GM18870 (cell line): ENCODE results near the gene CCNB2.

ENCODE experiments used
- ATAC-seq: cut with Tn5 transposase; IDR thresholded peaks from one replicate; pipeline ENCODE4 v1.9.1; 2021; ENCODE audit warnings: moderate library complexity; ENCODE audit not compliant: unreplicated experiment

The CCNB2 gene

DNA sequence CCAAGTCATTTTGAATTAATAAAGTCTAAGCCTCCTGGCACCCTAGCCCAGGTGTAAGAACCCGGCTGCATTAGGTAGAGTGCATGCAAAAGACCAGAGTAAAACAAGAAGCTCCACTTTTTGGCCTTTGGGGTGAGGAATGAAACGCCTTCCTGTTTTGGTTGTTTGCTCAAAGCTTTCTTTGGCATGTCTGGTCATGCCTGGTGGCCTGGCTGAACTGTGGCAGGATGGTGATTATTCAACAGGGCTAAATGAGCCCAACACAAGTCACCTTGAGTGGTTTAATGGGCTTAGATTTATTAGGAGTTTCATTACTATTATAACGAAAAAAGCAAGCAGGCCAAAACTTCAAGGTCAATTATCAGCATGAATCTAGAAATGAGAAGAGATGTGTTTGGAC lies 60.8 kb downstream of the CCNB2 start:
- ATAC-seq = no peak

DNA sequence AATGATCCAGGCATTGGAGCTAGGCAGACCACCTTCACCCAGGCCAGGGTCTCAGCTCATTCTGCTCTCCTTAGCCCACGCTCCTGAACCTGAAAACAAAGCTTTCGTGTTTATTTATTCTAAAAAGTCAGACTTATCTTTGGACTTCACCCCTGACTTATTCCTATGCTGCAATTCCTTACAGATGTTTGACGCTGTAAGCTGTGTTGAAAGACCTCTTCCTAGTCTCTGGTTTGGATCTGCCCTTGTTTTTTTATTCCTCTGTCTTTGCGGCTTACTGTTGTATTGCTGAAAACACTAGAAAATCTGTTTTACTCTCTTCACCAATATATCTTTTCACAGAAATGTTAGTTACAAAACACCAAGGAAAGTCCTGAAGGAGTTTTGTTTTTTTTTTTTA lies 61.2 kb downstream of the CCNB2 start:
- no peak for ATAC-seq

DNA sequence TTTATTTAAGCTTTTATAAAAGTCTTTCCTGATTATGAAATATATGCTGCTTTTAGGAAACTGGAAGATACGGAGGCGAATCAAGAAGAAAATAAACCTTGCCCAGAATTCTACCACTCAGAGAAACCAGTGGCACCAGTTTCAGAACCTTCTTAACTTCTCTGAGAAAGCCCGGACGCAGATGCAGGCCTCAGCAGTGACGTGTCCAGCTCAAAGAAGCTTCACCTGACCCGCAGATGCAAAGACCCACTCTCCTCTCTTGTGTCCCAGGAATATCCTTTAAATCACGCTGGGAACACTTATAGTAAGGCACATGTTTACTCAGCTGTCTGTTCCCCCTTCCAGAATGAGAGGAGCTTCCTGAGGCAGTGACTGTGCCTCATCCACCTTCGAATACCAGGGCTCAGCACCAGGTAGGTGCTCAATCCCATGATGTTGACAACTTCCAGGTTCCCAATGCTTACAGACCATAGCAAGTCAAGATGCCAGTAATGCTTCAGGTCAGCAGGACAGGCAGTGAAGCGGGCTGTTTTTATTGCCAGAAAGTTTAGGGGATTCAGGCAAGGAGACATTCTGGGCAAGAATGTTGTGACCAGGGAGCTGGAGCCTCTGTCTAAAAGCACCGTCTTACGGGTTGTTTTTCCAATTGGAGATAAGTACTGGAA lies 61.8 kb downstream of the CCNB2 start:
- no peak for ATAC-seq

DNA sequence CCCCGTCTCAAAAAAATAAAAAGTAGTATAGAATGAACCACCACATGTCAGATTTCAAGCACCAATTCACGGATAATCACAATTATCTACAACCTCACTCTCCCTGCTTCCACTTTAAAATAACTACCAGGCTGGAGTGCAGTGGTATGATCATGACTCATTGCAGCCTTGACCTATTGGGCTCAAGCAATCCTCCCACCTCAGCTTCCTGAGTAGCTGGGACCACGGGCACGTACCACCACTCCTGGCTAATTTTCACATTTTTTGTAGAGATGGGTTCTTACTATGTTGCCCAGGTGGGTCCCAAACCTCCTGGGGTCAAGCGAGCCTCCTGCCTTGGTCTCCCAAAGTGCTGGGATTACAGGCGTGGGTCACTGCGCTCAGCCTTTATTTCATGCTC lies 63.6 kb downstream of the CCNB2 start:
- ATAC-seq = no peak

DNA sequence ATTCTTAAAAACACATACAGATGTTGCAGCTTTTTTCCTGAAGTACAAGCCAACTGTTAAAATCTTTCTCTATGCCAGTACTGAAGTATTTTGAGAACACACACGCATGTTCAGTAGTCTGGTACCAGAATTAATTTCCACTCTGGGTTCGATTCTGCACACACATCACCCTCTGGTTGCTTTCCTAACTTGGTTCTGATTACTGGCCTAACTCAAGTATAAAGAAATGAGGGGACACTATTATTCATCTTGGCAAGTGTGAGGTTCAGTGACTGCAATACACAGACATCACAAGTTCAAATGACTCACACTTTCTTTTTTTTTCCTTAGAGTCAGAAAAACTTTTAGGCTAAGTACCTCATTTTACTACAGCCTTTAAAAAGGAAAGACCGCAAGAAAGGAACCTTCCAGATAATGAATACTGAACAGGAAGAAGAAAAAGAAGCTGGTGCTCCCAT lies 64.3 kb downstream of the CCNB2 start:
- no peak for ATAC-seq

DNA sequence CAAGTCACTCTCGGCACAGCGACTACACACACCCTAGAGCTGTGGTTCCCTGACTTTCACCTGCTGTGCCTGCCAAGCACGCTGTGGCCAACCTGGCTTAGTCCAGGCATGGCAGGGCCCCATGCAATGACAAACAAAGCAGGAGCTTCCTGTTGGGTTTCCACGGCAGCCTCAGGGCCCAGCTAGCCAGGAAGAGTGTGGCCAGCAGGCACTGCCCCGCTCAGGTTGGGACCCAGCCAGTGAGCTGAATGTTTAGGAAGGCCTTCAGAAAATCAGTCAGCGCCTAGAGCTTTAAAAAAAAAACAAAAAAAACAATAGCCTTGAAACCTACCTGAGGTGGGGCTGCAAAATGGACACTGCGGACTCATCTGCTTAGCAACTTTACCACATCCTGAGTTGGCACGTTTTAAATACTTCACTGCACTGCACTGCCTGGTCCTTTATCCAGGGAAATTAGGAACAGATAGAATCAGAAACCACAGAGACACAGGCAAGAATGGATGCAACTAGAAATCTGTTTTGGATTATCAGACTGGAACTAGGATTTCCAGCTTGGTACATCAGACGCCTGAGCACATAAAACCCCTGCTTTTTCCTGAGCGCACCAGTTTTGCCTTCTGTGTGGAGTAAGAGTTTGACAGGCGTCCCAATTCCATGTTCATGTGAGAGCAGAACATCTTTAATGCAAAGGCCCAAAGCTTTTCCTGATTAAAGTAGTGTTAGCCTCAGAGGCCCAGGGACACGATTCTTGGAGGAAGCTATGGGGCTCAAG lies 65.5 kb downstream of the CCNB2 start:
- no peak for ATAC-seq

DNA sequence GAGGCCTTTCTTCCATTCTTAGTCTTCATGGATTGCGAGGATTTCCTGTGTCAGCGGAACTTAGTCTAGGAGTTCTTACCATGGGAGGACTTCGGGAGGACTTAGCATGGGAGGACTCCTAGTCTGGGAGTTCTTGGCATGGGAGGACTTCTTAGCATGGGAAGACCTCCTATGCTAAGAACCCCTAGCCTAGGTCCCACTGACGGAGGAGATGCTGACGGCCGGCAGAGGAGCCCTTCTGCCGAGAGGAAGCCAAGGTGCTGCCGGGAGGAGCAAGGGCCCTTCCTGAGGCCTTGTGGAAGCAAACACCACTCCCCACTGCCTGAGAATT lies 66.1 kb downstream of the CCNB2 start:
- no peak for ATAC-seq

DNA sequence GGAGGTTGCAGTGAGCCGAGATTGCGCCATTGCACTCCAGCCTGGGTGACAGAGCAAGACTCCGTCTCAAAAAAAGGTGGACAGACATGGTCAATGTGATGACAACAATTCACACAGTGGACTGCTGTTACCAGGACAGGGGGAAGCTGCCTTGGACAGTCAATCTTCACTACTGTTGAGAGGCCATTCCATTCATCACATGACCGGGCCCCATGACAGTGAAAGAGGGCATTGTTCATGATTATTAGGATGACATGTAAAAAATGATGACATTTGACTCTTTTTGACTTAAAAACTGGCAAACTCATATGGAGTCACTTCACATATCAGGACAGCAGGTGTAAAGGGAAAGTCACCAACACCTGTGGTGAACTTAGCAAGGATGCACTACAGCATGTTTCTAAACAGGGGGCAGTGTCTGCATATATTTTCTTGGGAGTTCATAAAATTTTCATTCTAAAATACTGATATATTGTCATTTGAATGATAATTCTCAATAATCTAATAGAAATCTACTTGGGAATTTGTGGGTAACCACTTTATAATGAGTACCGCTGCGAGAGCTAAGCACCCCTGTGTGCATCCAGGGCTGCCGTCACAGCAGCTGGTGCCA lies 67.4 kb downstream of the CCNB2 start:
- no peak for ATAC-seq

DNA sequence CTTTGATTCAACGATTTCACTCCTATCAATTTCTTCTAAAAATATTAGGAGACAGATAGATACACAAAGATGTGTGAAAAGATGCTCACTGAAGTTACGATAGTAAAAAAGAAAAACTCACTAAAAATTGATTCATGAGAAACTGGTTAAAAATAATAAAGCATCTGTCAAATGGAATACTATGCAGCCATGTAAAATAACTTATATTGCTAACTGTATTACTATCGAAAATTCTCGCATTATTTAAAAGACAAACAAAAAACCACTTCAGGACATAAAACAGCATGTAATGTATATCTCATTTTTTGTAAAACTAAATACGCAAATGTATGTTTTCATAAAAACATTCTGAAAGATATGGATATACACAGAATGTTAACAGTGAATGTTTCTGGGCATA lies 68.2 kb downstream of the CCNB2 start:
- ATAC-seq = no peak

DNA sequence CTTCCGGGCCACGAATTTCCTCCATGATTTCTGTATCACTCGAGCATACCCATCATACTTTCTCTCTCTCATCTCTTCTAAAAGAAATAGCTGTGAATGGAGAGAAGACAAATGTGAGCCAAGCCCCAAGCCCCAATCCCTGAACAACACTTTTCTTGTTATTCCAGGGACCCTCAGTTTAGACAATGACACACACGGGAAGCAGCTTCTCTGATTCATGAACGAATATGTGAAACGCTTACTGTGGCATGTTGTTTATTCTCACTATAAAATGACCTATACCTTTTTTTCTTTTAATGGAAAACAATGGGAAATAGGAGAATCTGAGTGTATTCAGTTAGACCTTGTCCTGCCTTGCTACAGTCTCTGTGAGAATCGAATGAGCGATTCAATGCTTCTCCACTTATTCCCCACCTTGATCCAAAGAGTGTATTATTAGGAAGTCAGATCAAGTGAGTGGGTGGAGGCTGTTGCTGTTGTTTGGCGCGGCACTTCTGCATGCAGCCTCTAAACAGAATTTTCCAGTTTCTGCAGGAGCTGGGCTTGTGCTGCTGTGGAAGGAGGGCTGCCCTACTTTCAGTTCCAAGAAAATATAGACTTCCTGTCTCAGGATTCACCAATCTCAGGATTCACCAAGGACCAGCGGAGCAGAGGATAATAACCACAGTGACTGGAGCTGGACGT lies 69.3 kb downstream of the CCNB2 start:
- no peak for ATAC-seq
